ENCODE data around the gene ATP10A. TPM values are rescaled to one million over a fixed set of nuclear protein-coding genes. Genes with fewer than 3 reads are reported as not detected.

Gene ATP10A
- total RNA-seq, 3 donors from 2014 or later: 6.4 to 17.4 (median 7.2) TPM

GRCh38 chr15:25715536-25716413 is 147.4 kb downstream of the ATP10A start:
- no peak for TF ChIP-seq POLR2AphosphoS5 (IDR thresholded peaks at IDR 0.05)
- no peak for TF ChIP-seq CTCF (IDR thresholded peaks at IDR 0.05)
- no peak for TF ChIP-seq POLR2A (IDR thresholded peaks at IDR 0.05)
- Histone ChIP-seq H3K27me3 (no peaks in the 10 kb centered on the region), H3K36me3 (no peaks in the 10 kb centered on the region), H3K27ac (no peak overlapping the region), H3K4me1 (no peaks in the 10 kb centered on the region), H3K9me3 (no peaks in the 10 kb centered on the region), H3K4me3 (no peak overlapping the region)
- no peak for DNase-seq (ENCODE audit: low spot score in 2 of 2)
- intact Hi-C loops (cut with DNase I; ENCODE audit: low total_unique reads): no loop called here

- Histone ChIP-seq H3K36me3 (no peaks in the 10 kb centered on the region), H3K27me3 (no peaks in the 10 kb centered on the region), H3K27ac (no peak overlapping the region), H3K4me3 (no peak overlapping the region), H3K4me1 (no peaks in the 10 kb centered on the region), H3K9me3 (no peaks in the 10 kb centered on the region)
- TF ChIP-seq CTCF (IDR thresholded peaks at IDR 0.05) (no peak), POLR2AphosphoS5 (IDR thresholded peaks at IDR 0.05) (no peak), POLR2A (IDR thresholded peaks at IDR 0.05) (no peak)
- DNase-seq (ENCODE audit: low spot score in 2 of 2): no peak
- intact Hi-C loops (cut with DNase I; ENCODE audit: low total_unique reads): no loop called here
Observed at GRCh38 chr15:25714538-25714840, 148.6 kb downstream of the ATP10A start.

- no peak for DNase-seq (ENCODE audit: low spot score in 2 of 2)
- no peaks in the 10 kb centered on the region for H3K36me3 ChIP-seq
Observed at GRCh38 chr15:25713736-25714537, 149.2 kb downstream of the ATP10A start.

GRCh38 chr15:25712961-25713355 is 150.2 kb downstream of the ATP10A start:
- Histone ChIP-seq H3K36me3 (no peaks in the 10 kb centered on the region), H3K4me3 (no peak overlapping the region), H3K4me1 (no peaks in the 10 kb centered on the region), H3K9me3 (no peaks in the 10 kb centered on the region), H3K27ac (no peak overlapping the region), H3K27me3 (no peaks in the 10 kb centered on the region)
- intact Hi-C loops (cut with DNase I; ENCODE audit: low total_unique reads): no loop called here
- DNase-seq (ENCODE audit: low spot score in 2 of 2): no peak
- TF ChIP-seq POLR2AphosphoS5 (IDR thresholded peaks at IDR 0.05) (no peak), POLR2A (IDR thresholded peaks at IDR 0.05) (no peak), CTCF (IDR thresholded peaks at IDR 0.05) (no peak)

More at GRCh38 chr15:25713736-25714537, 149.2 kb downstream of the ATP10A start:
- Histone ChIP-seq H3K4me1 (no peaks in the 10 kb centered on the region), H3K9me3 (no peaks in the 10 kb centered on the region), H3K27me3 (no peaks in the 10 kb centered on the region), H3K27ac (no peak overlapping the region), H3K4me3 (no peak overlapping the region)
- intact Hi-C loops (cut with DNase I; ENCODE audit: low total_unique reads): no loop called here
- TF ChIP-seq CTCF (IDR thresholded peaks at IDR 0.05) (no peak), POLR2A (IDR thresholded peaks at IDR 0.05) (no peak), POLR2AphosphoS5 (IDR thresholded peaks at IDR 0.05) (no peak)
